Fibroblast of skin of back (primary cell): Measurements from ENCODE around the gene MOB1A.
"Not testable (repeated sequence)": the region's sequence is repeated elsewhere in the genome, so short reads cannot be mapped to it uniquely, and the experiment has no call there.

ENCODE experiments used
- DNase-seq: peaks from one replicate; pipeline ENCODE4 v3.0.0-alpha.2; 2013

The MOB1A gene

GRCh38 chr2:74148457-74149246 lies 30.0 kb downstream of the MOB1A start:
- no peak for DNase-seq

- DNase-seq: peak; percentile 84
These were observed 30.8 kb downstream of the MOB1A start, which contains the start of gene BOLA3 for GRCh38 chr2:74147727-74148456. BOLA3 (minus strand) TSS chr2:74147912; CDS start chr2:74147874, 38 bp downstream.

- DNase-seq: peak; percentile 42
These were observed 31.6 kb downstream of the MOB1A start for GRCh38 chr2:74146929-74147726.

- no peak for DNase-seq
These were observed 36.3 kb downstream of the MOB1A start for GRCh38 chr2:74142340-74142739.

GRCh38 chr2:74138600-74139323 lies 39.9 kb downstream of the MOB1A start:
- DNase-seq: no peak

- DNase-seq: no peak
These were observed 40.8 kb downstream of the MOB1A start for GRCh38 chr2:74137651-74138599.

- DNase-seq: no peak
These were observed 46.8 kb downstream of the MOB1A start for GRCh38 chr2:74131901-74132300.

- peak; percentile 8 for DNase-seq
These were observed 48.3 kb downstream of the MOB1A start for GRCh38 chr2:74130211-74130995.

- DNase-seq: peak; percentile 21
These were observed 50.5 kb downstream of the MOB1A start for GRCh38 chr2:74128206-74128605.

GRCh38 chr2:74123955-74124354 lies 54.7 kb downstream of the MOB1A start:
- not testable (repeated sequence) for DNase-seq

- not testable (repeated sequence) for DNase-seq
These were observed 56.8 kb downstream of the MOB1A start for GRCh38 chr2:74121846-74122245.

- DNase-seq: peak; percentile 81
These were observed 58.5 kb downstream of the MOB1A start for GRCh38 chr2:74119912-74120825.

- peak; percentile 16 for DNase-seq
These were observed 59.3 kb downstream of the MOB1A start for GRCh38 chr2:74119339-74119738.

GRCh38 chr2:74111380-74111779 lies 67.3 kb downstream of the MOB1A start:
- no peak for DNase-seq

- DNase-seq: no peak
These were observed 68.1 kb downstream of the MOB1A start for GRCh38 chr2:74110537-74110936.

GRCh38 chr2:74109551-74109950 lies 69.1 kb downstream of the MOB1A start:
- no peak for DNase-seq

- DNase-seq: no peak
These were observed 71.6 kb downstream of the MOB1A start for GRCh38 chr2:74107071-74107470.

- DNase-seq: no peak
These were observed 73.3 kb downstream of the MOB1A start for GRCh38 chr2:74105413-74105812.

- DNase-seq: no peak
These were observed 73.8 kb downstream of the MOB1A start for GRCh38 chr2:74104839-74105238.
